ENCODE measurements around the gene DOCK4. TPM values are rescaled to one million over a fixed set of nuclear protein-coding genes. Genes with fewer than 3 reads are reported as not detected.

DOCK4 gene
- total and polyA plus RNA-seq, 4 donors: 40.3 to 95.0 (median 56.4) TPM

GRCh38 chr7:111762799-111763198 lies 443.4 kb downstream of the DOCK4 start:
- Histone ChIP-seq H3K4me3 (ENCODE audit: low read depth, low read length) (no peak overlapping the region), H3K4me1 (ENCODE audit: control insufficient read depth, insufficient read depth, low read length) (peaks cover 3% of the 10 kb centered on the region), H3K27me3 (ENCODE audit: control insufficient read depth, insufficient read depth, low read length) (no peaks in the 10 kb centered on the region), H3K36me3 (ENCODE audit: control insufficient read depth, insufficient read depth, low read length) (peaks cover 4% of the 10 kb centered on the region), H3K27ac (ENCODE audit: low read depth, low read length) (no peak overlapping the region), H3K9me3 (ENCODE audit: control insufficient read depth, insufficient read depth, low read length) (no peaks in the 10 kb centered on the region)
- no CpG with 5 or more reads among the region's 5 CpGs for WGBS (ENCODE audit: insufficient coverage)
- DNase-seq (ENCODE audit: low read depth in 4 of 6, low spot score in 6 of 6): no peak

GRCh38 chr7:111762211-111762610 lies 444.0 kb downstream of the DOCK4 start:
- H3K27ac ChIP-seq (ENCODE audit: low read depth, low read length): no peak overlapping the region
- DNase-seq (ENCODE audit: low read depth in 4 of 6, low spot score in 6 of 6): no peak
- H3K27me3 ChIP-seq (ENCODE audit: control insufficient read depth, insufficient read depth, low read length): no peaks in the 10 kb centered on the region

GRCh38 chr7:111760043-111760442 lies 446.2 kb downstream of the DOCK4 start:
- WGBS (ENCODE audit: insufficient coverage): 71% methylated on average over 2 of the region's 8 CpGs
- Histone ChIP-seq H3K36me3 (ENCODE audit: control insufficient read depth, insufficient read depth, low read length) (no peaks in the 10 kb centered on the region), H3K4me3 (ENCODE audit: low read depth, low read length) (no peak overlapping the region), H3K4me1 (ENCODE audit: control insufficient read depth, insufficient read depth, low read length) (peaks cover 7% of the 10 kb centered on the region), H3K27me3 (ENCODE audit: control insufficient read depth, insufficient read depth, low read length) (no peaks in the 10 kb centered on the region), H3K9me3 (ENCODE audit: control insufficient read depth, insufficient read depth, low read length) (no peaks in the 10 kb centered on the region), H3K27ac (ENCODE audit: low read depth, low read length) (no peak overlapping the region)
- peak in 1 of 6 donors; percentile 42 for DNase-seq (ENCODE audit: low read depth in 4 of 6, low spot score in 6 of 6)

More at GRCh38 chr7:111762211-111762610, 444.0 kb downstream of the DOCK4 start:
- no peak overlapping the region for H3K4me3 ChIP-seq (ENCODE audit: low read depth, low read length)
- H3K9me3 ChIP-seq (ENCODE audit: control insufficient read depth, insufficient read depth, low read length): no peaks in the 10 kb centered on the region
- peaks cover 3% of the 10 kb centered on the region for H3K36me3 ChIP-seq (ENCODE audit: control insufficient read depth, insufficient read depth, low read length)
- peaks cover 3% of the 10 kb centered on the region for H3K4me1 ChIP-seq (ENCODE audit: control insufficient read depth, insufficient read depth, low read length)

GRCh38 chr7:111758332-111758731 lies 447.9 kb downstream of the DOCK4 start:
- Histone ChIP-seq H3K36me3 (ENCODE audit: control insufficient read depth, insufficient read depth, low read length) (peaks cover 3% of the 10 kb centered on the region), H3K4me3 (ENCODE audit: low read depth, low read length) (no peak overlapping the region), H3K4me1 (ENCODE audit: control insufficient read depth, insufficient read depth, low read length) (peaks cover 11% of the 10 kb centered on the region), H3K9me3 (ENCODE audit: control insufficient read depth, insufficient read depth, low read length) (no peaks in the 10 kb centered on the region), H3K27me3 (ENCODE audit: control insufficient read depth, insufficient read depth, low read length) (no peaks in the 10 kb centered on the region), H3K27ac (ENCODE audit: low read depth, low read length) (no peak overlapping the region)
- WGBS (ENCODE audit: insufficient coverage): 92% methylated on average over 3 of the region's 5 CpGs
- DNase-seq (ENCODE audit: low read depth in 4 of 6, low spot score in 6 of 6): no peak

GRCh38 chr7:111756687-111757178 lies 449.5 kb downstream of the DOCK4 start:
- Histone ChIP-seq H3K4me1 (ENCODE audit: control insufficient read depth, insufficient read depth, low read length) (peaks cover 11% of the 10 kb centered on the region), H3K9me3 (ENCODE audit: control insufficient read depth, insufficient read depth, low read length) (no peaks in the 10 kb centered on the region), H3K36me3 (ENCODE audit: control insufficient read depth, insufficient read depth, low read length) (peaks cover 3% of the 10 kb centered on the region), H3K4me3 (ENCODE audit: low read depth, low read length) (no peak overlapping the region), H3K27ac (ENCODE audit: low read depth, low read length) (no peak overlapping the region), H3K27me3 (ENCODE audit: control insufficient read depth, insufficient read depth, low read length) (no peaks in the 10 kb centered on the region)
- 45% methylated on average over 11 of the region's 11 CpGs for WGBS (ENCODE audit: insufficient coverage)
- DNase-seq (ENCODE audit: low read depth in 4 of 6, low spot score in 6 of 6): peak in 4 of 6 donors; percentile 38 to 91 (median 73)

- Histone ChIP-seq H3K27ac (ENCODE audit: low read depth, low read length) (no peak overlapping the region), H3K36me3 (ENCODE audit: control insufficient read depth, insufficient read depth, low read length) (peaks cover 3% of the 10 kb centered on the region), H3K27me3 (ENCODE audit: control insufficient read depth, insufficient read depth, low read length) (no peaks in the 10 kb centered on the region), H3K4me1 (ENCODE audit: control insufficient read depth, insufficient read depth, low read length) (peaks cover 11% of the 10 kb centered on the region), H3K4me3 (ENCODE audit: low read depth, low read length) (no peak overlapping the region), H3K9me3 (ENCODE audit: control insufficient read depth, insufficient read depth, low read length) (no peaks in the 10 kb centered on the region)
- peak in 1 of 6 donors; percentile 49 for DNase-seq (ENCODE audit: low read depth in 4 of 6, low spot score in 6 of 6)
- WGBS (ENCODE audit: insufficient coverage): 92% methylated on average over 4 of the region's 6 CpGs
Observed at GRCh38 chr7:111755383-111755782, 450.8 kb downstream of the DOCK4 start.

- Histone ChIP-seq H3K9me3 (ENCODE audit: control insufficient read depth, insufficient read depth, low read length) (peaks cover 5% of the 10 kb centered on the region), H3K4me1 (ENCODE audit: control insufficient read depth, insufficient read depth, low read length) (peaks cover 8% of the 10 kb centered on the region), H3K27ac (ENCODE audit: low read depth, low read length) (no peak overlapping the region), H3K4me3 (ENCODE audit: low read depth, low read length) (no peak overlapping the region), H3K27me3 (ENCODE audit: control insufficient read depth, insufficient read depth, low read length) (no peaks in the 10 kb centered on the region), H3K36me3 (ENCODE audit: control insufficient read depth, insufficient read depth, low read length) (peaks cover 3% of the 10 kb centered on the region)
- DNase-seq (ENCODE audit: low read depth in 4 of 6, low spot score in 6 of 6): peak in 2 of 6 donors; percentile 46 to 66
- 43% methylated on average over 2 of the region's 3 CpGs for WGBS (ENCODE audit: insufficient coverage)
Observed at GRCh38 chr7:111753968-111754367, 452.2 kb downstream of the DOCK4 start.

GRCh38 chr7:111752022-111752582 lies 454.1 kb downstream of the DOCK4 start:
- H3K27me3 ChIP-seq (ENCODE audit: control insufficient read depth, insufficient read depth, low read length): no peaks in the 10 kb centered on the region
- H3K9me3 ChIP-seq (ENCODE audit: control insufficient read depth, insufficient read depth, low read length): peaks cover 6% of the 10 kb centered on the region
- peaks cover 8% of the 10 kb centered on the region for H3K4me1 ChIP-seq (ENCODE audit: control insufficient read depth, insufficient read depth, low read length)
- H3K27ac ChIP-seq (ENCODE audit: low read depth, low read length): no peak overlapping the region
- peak in 3 of 6 donors; percentile 31 to 72 (median 56) for DNase-seq (ENCODE audit: low read depth in 4 of 6, low spot score in 6 of 6)
- H3K36me3 ChIP-seq (ENCODE audit: control insufficient read depth, insufficient read depth, low read length): peaks cover 3% of the 10 kb centered on the region
- H3K4me3 ChIP-seq (ENCODE audit: low read depth, low read length): no peak overlapping the region
- 8% methylated on average over 2 of the region's 4 CpGs for WGBS (ENCODE audit: insufficient coverage)

- WGBS (ENCODE audit: insufficient coverage): no CpG with 5 or more reads among the region's 2 CpGs
- Histone ChIP-seq H3K4me3 (ENCODE audit: low read depth, low read length) (no peak overlapping the region), H3K4me1 (ENCODE audit: control insufficient read depth, insufficient read depth, low read length) (peaks cover 4% of the 10 kb centered on the region), H3K27me3 (ENCODE audit: control insufficient read depth, insufficient read depth, low read length) (no peaks in the 10 kb centered on the region), H3K27ac (ENCODE audit: low read depth, low read length) (no peak overlapping the region), H3K36me3 (ENCODE audit: control insufficient read depth, insufficient read depth, low read length) (peaks cover 3% of the 10 kb centered on the region), H3K9me3 (ENCODE audit: control insufficient read depth, insufficient read depth, low read length) (peaks cover 6% of the 10 kb centered on the region)
- DNase-seq (ENCODE audit: low read depth in 4 of 6, low spot score in 6 of 6): no peak
Observed at GRCh38 chr7:111750878-111751277, 455.3 kb downstream of the DOCK4 start.

- 90% methylated on average over 2 of the region's 4 CpGs for WGBS (ENCODE audit: insufficient coverage)
- no peaks in the 10 kb centered on the region for H3K27me3 ChIP-seq (ENCODE audit: control insufficient read depth, insufficient read depth, low read length)
- H3K4me1 ChIP-seq (ENCODE audit: control insufficient read depth, insufficient read depth, low read length): peaks cover 4% of the 10 kb centered on the region
- peaks cover 3% of the 10 kb centered on the region for H3K36me3 ChIP-seq (ENCODE audit: control insufficient read depth, insufficient read depth, low read length)
- H3K27ac ChIP-seq (ENCODE audit: low read depth, low read length): no peak overlapping the region
- H3K9me3 ChIP-seq (ENCODE audit: control insufficient read depth, insufficient read depth, low read length): peaks cover 6% of the 10 kb centered on the region
- H3K4me3 ChIP-seq (ENCODE audit: low read depth, low read length): no peak overlapping the region
- DNase-seq (ENCODE audit: low read depth in 4 of 6, low spot score in 6 of 6): no peak
Observed at GRCh38 chr7:111750228-111750627, 456.0 kb downstream of the DOCK4 start.
